K562 (cell line): Measurements from ENCODE around the gene DLX2. TPM values are rescaled to one million over a fixed set of nuclear protein-coding genes. Genes with fewer than 3 reads are reported as not detected.
A peak's percentile ranks its signal among the peaks of the same experiment; 100 is the strongest.

ENCODE experiments used
- CCNT2 ChIP-seq: IDR thresholded peaks from 2 replicates; pipeline ENCODE4 v1.6.1; 2011; ENCODE audit warnings: borderline replicate concordance, low read depth, mild to moderate bottlenecking, moderate library complexity, mixed read lengths, low read length; ENCODE audit not compliant: insufficient read length; ENCODE audit errors: extremely low read depth
- CEBPB ChIP-seq: fragments of 450-650 bp; IDR thresholded peaks from 2 replicates; pipeline ENCODE4 v1.6.1; 2016; ENCODE audit warnings: missing genetic modification characterization, missing compliant biosample characterization
- CHD1 ChIP-seq: fragments of 200-600 bp; sonication (generic); IDR thresholded peaks from one replicate; pipeline ENCODE4 v1.6.1; 2012; ENCODE audit warnings: mild to moderate bottlenecking, moderate library complexity, low read length, inconsistent platforms
- DMBX1 ChIP-seq: fragments of 250-450 bp; sonication (Bioruptor Pico); IDR thresholded peaks from 2 replicates; pipeline ENCODE4 v1.8.0; 2022; ENCODE audit warnings: inconsistent platforms, mild to moderate bottlenecking, moderate library complexity, borderline replicate concordance
- ETS2 ChIP-seq: IDR thresholded peaks from 2 replicates; pipeline ENCODE4 v1.6.1; 2016; ENCODE audit warnings: borderline replicate concordance, missing genetic modification characterization, mild to moderate bottlenecking, moderate library complexity, missing compliant biosample characterization; ENCODE audit not compliant: poor library complexity, severe bottlenecking
- MAFG ChIP-seq: fragments of 450-650 bp; conservative IDR thresholded peaks from 2 replicates; pipeline ENCODE4 v1.6.1; 2016; ENCODE audit warnings: missing genetic modification characterization, missing compliant biosample characterization
- MEF2A ChIP-seq: IDR thresholded peaks from 2 replicates; pipeline ENCODE4 v1.6.1; 2011; ENCODE audit warnings: low read depth, mild to moderate bottlenecking, low read length, moderate library complexity; ENCODE audit not compliant: control insufficient read depth
- MYBL2 ChIP-seq, 2 experiments: fragments of 450-650 bp in 1 of 2; sonication (generic) in 1 of 2; formaldehyde crosslinking in 1 of 2; IDR thresholded peaks; 2 replicates each; pipeline versions ENCODE4 v1.6.1 to v1.8.1; 2017 to 2022; ENCODE audit warnings: borderline replicate concordance in 1 of 2, inconsistent platforms in 1 of 2, low read depth in 1 of 2, mild to moderate bottlenecking in 1 of 2, missing genetic modification reagents in 1 of 2, moderate library complexity in 1 of 2
- NFIX ChIP-seq: fragments of 250-450 bp; sonication (Bioruptor Pico); IDR thresholded peaks from 2 replicates; pipeline ENCODE4 v1.4.0; 2020; ENCODE audit warnings: low read depth, mild to moderate bottlenecking, moderate library complexity
- POLR2B ChIP-seq: fragments of 450-650 bp; IDR thresholded peaks from 2 replicates; pipeline ENCODE4 v1.6.1; 2018; ENCODE audit warnings: low read depth; ENCODE audit not compliant: partially characterized antibody
- SAFB ChIP-seq: fragments of 200-400 bp; formaldehyde crosslinking; IDR thresholded peaks from 2 replicates; pipeline ENCODE4 v1.6.1; 2017; ENCODE audit warnings: low read depth, low read length, borderline replicate concordance
- SIN3A ChIP-seq, 2 experiments: fragments of 150-350 bp in 1 of 2; IDR thresholded peaks; 2 replicates each; pipeline ENCODE4 v1.6.1; 2011 to 2016; ENCODE audit warnings: borderline replicate concordance in 2 of 2, low read depth in 2 of 2, low read length in 2 of 2, mild to moderate bottlenecking in 2 of 2, moderate library complexity in 2 of 2; ENCODE audit not compliant: control insufficient read depth in 1 of 2
- TGIF2 ChIP-seq: sonication (generic); formaldehyde crosslinking; IDR thresholded peaks from 2 replicates; pipeline ENCODE4 v1.8.1; 2022; ENCODE audit warnings: mild to moderate bottlenecking, missing genetic modification reagents, moderate library complexity
- ZNF274 ChIP-seq: IDR thresholded peaks from 2 replicates; pipeline ENCODE4 v1.6.1; 2011; ENCODE audit warnings: low read depth, mild to moderate bottlenecking, low read length, moderate library complexity, borderline replicate concordance
- ZNF445 ChIP-seq: fragments of 250-450 bp; sonication (Bioruptor Pico); IDR thresholded peaks from 2 replicates; pipeline ENCODE4 v1.4.0; 2020; ENCODE audit warnings: low read depth, mild to moderate bottlenecking, moderate library complexity
- polyA plus RNA-seq, 8 experiments: library from polyadenylated mRNA; depleted of rRNA in 4 of 8; stranded (reverse) in 5 of 8; unstranded in 3 of 8; fragments of >200 nt; fragmentation: Nextera tagmentation in 2 of 8; fragmentation: Illumina TruSeq in 1 of 8; extraction: Ambion mirVana in 2 of 8; extraction: Trizol in 1 of 8; gene quantifications; 2 replicates each; pipeline versions ENCODE4 v1.2.1 to v1.2.3, GENCODE V29; 2011 to 2014; ENCODE audit warnings: inconsistent platforms in 1 of 8, missing spikeins in 1 of 8
- total RNA-seq, 7 experiments: library from RNA; depleted of rRNA in 6 of 7; stranded (reverse); fragments of >200 nt in 6 of 7; fragmentation: Illumina TruSeq in 2 of 7; extraction: Trizol in 2 of 7; gene quantifications; 2 replicates each; pipeline versions ENCODE4 v1.2.1 to v1.2.3, GENCODE V29; 2011 to 2021; ENCODE audit warnings: low replicate concordance in 1 of 7
- TF ChIP-seq, protein P1 (sequence below): fragments of 250-450 bp; sonication (Bioruptor Pico); IDR thresholded peaks from 2 replicates; pipeline ENCODE4 v1.4.0; 2020
- TF ChIP-seq, protein P2 (sequence below): fragments of 200-800 bp; sonication (Bioruptor generic); IDR thresholded peaks from 2 replicates; pipeline ENCODE4 v1.6.1; 2016; ENCODE audit warnings: missing genetic modification characterization, missing compliant biosample characterization
- TF ChIP-seq, protein P3 (sequence below): fragments of 450-650 bp; IDR thresholded peaks from 2 replicates; pipeline ENCODE4 v1.6.1; 2014; ENCODE audit warnings: low read depth, mild to moderate bottlenecking, moderate library complexity, borderline replicate concordance

The DLX2 gene
- total and polyA plus RNA-seq, 9 of the 15 experiments (the other 6 are each of a cell fraction or from before 2014, with no cell fraction given): 0.14 to 4.3 (median 0.86) TPM

DNA sequence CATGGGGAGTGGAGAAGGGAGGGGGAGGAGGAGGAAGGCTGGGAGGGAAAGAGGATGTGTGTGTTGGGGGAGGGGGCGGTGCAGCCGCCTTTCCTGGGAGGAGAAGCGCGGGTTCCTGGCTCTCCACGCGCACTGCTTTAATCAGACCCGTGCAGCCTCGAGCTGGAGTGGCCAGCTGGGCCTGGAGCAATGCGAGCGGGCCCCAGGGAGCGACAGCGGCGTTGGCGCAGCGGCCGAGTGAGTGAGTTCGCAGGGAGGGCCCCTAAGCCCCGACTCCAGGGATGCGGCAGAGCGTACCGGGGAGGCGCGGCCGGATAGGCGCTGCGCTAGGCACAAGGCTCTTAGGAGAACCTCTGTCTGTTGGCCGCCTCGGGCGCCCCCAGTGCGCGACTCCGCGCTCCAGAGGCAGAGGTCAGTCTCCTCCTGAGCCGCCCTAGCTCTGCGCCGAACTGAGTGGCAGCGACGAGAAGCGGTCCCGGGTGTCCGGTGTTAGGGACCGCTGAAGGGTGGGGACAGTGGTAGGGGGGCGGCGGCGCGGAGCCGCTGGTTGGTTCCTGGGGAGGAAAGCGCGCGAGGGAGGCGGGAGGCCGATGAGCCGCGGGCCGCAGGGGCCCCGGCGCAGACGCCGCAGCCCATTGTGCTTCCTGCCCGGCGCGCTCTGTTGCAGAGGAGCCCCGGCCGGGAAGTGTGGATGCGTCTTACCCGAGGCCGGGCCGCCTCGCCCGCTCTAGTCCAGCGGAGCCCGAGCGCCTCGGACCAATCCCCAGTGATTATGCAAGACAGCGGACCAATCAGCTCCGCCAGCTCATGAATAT is 17.8 kb downstream of the DLX2 start (continued):
- TF ChIP-seq MYBL2 (IDR thresholded peaks at IDR 0.05; ENCODE audit: low read depth) (no peak), MYBL2 (CRISPR knock-in tag; IDR thresholded peaks at IDR 0.05; ENCODE audit: borderline replicate concordance) (no peak), NFIX (CRISPR knock-in tag) (no peak), ETS2 (tag) (no peak), MEF2A (no peak), TGIF2 (CRISPR knock-in tag) (peak; percentile 92; the same call in 1 of the 2 replicates), ZNF274 (no peak), POLR2B (peak; percentile 94), SAFB (no peak; the same call in 1 of the 2 replicates), MAFG (tag) (no peak), DMBX1 (CRISPR knock-in tag) (no peak), CHD1 (peak; percentile 60), SIN3A (IDR thresholded peaks at IDR 0.05; ENCODE audit: borderline replicate concordance in 2 of 2, control insufficient read depth in 1 of 2, low read depth in 2 of 2, low read length in 2 of 2) (peak; percentile 43 to 54; a peak in 1 of 4 replicates), ZNF445 (CRISPR knock-in tag) (no peak), CEBPB (tag) (peak; percentile 97), CCNT2 (peak; percentile 82)
- TF ChIP-seq, protein P1, sequence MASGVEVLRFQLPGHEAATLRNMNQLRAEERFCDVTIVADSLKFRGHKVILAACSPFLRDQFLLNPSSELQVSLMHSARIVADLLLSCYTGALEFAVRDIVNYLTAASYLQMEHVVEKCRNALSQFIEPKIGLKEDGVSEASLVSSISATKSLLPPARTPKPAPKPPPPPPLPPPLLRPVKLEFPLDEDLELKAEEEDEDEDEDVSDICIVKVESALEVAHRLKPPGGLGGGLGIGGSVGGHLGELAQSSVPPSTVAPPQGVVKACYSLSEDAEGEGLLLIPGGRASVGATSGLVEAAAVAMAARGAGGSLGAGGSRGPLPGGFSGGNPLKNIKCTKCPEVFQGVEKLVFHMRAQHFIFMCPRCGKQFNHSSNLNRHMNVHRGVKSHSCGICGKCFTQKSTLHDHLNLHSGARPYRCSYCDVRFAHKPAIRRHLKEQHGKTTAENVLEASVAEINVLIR: no peak
- TF ChIP-seq, protein P2, sequence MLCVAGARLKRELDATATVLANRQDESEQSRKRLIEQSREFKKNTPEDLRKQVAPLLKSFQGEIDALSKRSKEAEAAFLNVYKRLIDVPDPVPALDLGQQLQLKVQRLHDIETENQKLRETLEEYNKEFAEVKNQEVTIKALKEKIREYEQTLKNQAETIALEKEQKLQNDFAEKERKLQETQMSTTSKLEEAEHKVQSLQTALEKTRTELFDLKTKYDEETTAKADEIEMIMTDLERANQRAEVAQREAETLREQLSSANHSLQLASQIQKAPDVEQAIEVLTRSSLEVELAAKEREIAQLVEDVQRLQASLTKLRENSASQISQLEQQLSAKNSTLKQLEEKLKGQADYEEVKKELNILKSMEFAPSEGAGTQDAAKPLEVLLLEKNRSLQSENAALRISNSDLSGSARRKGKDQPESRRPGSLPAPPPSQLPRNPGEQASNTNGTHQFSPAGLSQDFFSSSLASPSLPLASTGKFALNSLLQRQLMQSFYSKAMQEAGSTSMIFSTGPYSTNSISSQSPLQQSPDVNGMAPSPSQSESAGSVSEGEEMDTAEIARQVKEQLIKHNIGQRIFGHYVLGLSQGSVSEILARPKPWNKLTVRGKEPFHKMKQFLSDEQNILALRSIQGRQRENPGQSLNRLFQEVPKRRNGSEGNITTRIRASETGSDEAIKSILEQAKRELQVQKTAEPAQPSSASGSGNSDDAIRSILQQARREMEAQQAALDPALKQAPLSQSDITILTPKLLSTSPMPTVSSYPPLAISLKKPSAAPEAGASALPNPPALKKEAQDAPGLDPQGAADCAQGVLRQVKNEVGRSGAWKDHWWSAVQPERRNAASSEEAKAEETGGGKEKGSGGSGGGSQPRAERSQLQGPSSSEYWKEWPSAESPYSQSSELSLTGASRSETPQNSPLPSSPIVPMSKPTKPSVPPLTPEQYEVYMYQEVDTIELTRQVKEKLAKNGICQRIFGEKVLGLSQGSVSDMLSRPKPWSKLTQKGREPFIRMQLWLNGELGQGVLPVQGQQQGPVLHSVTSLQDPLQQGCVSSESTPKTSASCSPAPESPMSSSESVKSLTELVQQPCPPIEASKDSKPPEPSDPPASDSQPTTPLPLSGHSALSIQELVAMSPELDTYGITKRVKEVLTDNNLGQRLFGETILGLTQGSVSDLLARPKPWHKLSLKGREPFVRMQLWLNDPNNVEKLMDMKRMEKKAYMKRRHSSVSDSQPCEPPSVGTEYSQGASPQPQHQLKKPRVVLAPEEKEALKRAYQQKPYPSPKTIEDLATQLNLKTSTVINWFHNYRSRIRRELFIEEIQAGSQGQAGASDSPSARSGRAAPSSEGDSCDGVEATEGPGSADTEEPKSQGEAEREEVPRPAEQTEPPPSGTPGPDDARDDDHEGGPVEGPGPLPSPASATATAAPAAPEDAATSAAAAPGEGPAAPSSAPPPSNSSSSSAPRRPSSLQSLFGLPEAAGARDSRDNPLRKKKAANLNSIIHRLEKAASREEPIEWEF (CRISPR knock-in tag): no peak
- TF ChIP-seq, protein P3, sequence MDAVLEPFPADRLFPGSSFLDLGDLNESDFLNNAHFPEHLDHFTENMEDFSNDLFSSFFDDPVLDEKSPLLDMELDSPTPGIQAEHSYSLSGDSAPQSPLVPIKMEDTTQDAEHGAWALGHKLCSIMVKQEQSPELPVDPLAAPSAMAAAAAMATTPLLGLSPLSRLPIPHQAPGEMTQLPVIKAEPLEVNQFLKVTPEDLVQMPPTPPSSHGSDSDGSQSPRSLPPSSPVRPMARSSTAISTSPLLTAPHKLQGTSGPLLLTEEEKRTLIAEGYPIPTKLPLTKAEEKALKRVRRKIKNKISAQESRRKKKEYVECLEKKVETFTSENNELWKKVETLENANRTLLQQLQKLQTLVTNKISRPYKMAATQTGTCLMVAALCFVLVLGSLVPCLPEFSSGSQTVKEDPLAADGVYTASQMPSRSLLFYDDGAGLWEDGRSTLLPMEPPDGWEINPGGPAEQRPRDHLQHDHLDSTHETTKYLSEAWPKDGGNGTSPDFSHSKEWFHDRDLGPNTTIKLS: no peak
